GM18502 (cell line): ENCODE measurements around the gene CECR2.

ENCODE experiments used
- ATAC-seq: cut with Tn5 transposase; IDR thresholded peaks from one replicate; pipeline ENCODE4 v1.9.1; 2021; ENCODE audit warnings: mild to moderate bottlenecking; ENCODE audit not compliant: unreplicated experiment, poor library complexity

CECR2 gene

DNA sequence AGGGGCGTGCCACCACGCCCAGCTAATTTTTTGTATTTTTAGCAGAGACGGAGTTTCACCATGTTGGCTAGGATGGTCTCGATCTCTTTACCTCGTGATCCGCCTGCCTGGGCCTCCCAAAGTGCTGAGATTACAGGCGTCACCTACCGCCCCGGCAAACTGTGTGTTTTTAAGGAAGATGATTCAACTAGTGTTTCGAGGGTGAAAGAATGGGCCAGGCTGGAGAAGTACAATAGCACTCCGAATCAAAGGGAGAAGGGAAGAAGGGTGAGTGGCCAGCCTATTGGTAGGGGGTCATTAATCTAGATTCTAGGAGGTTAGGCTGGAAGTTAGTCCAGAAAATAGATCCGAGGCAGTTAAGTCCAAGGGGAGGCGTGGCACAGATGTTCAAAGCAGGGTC is 2.9 kb upstream of the CECR2 start:
- ATAC-seq = no peak

DNA sequence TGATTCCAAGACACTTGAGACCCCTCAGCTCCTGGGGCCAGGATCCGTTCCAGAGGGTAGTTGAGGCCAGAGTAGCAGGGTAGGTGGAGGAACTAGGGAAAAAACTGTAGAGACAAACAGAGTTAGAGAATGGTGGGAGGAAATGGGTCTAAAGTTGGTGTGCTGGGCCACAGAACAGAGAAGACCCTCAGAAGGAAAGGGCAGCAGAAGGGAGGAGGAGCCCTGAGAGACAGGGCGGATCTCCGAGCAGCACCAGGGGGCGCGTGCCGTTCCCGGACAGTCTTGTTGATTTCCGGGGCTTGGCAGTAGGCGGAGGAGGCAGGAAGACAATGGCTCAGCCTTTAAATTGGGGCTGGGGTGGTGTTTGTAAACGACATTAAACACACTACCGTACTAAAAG is 2.4 kb upstream of the CECR2 start:
- no peak for ATAC-seq

DNA sequence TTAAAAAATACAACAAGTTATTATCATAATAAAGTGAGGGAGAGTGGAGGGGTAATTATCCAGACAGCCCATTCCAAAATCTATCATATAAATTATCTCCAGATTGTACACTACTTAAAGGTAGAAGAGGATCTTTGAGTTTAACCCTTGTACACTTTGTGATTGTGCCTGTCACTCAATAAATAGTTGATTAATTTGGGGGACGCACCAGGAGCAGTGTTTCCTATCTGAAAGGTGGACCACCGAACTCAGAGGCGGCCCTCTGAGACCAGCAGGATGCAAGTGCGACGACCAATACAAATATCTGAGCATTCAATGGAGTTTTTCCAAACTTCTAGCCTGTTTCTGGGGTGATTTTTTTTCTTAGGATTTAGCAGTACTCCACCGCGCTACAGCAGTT is 1.1 kb upstream of the CECR2 start:
- no peak for ATAC-seq

DNA sequence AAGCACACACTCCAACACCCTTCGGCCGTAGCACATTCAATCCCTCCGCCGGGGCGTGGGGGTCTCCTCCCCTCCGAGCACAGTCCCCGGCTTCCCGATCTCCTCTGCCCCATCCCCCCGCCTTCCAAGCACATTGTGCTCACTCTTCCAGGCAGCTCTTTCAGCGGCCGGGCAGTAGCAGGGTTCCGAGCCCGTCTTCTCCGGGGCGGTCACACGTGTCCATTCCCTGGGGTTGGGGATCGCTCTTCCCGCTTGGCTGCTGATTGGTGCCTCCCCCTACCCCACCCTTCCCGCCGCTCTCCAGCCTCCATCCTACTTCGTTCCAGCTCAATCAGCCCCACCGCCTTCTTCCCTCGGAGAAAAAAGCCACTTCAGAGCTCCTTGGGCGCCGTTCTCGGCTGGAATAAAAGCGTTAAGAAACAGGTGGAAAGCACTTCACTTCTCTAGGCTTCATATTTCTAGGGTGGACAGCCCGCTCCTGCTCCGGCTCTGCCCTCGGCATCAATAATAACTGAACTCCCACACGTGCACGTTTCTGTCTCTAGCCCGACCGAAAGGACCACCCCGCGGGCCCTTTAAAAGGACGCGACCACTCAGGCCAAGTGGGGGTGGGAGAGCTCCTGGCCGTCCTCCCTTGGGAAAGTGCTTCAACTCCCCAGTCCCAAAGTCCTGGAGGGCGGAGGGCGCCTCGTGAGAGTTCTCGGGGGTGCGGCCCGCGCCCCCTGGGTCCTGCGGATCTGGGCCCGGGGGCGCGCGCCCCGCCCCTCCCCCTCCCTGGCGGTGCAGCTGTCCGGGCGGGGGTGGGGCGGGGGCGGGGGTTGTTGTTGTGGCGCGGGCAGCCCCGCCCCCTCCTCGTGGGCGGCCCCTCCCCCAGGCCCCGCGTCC is 464 bp upstream of the CECR2 start:
- ATAC-seq = no peak

DNA sequence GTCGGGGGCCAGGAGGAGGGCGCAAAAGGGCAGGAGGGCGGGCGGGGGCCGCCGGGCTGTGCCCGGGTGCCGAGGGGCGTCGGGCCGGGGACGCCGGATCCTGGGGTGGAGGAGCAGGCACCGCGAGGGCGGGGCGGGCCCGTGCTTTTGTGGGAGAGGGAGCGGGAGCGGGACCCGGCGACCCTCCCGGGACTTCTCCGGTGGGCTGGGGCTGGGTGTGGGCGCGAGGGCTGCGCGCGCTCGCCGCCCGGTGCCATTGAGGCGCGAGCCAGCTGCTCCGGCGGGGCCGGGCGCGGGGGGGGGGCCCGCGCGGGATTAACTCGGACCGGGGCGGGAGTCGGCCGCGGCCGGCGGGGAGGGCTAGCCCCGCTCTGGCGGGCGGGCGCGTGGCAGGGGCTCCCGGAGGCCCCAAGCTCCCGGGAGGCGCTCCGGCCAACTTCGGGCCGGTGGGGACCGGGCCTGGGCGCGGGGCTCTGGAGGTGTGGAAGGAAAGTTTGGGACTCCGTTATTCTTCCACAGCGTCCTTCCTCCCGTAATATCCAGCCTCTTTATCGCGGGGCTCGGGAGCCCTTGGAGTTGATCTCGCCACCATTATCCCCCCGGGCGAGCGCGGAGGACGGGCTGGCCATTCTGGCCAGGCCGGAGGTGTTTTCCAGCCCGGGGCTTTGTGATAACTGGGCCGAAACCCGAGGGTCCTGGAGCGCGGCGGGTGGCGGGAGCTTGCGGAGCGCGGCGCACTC is 936 bp downstream of the CECR2 start:
- ATAC-seq = no peak

DNA sequence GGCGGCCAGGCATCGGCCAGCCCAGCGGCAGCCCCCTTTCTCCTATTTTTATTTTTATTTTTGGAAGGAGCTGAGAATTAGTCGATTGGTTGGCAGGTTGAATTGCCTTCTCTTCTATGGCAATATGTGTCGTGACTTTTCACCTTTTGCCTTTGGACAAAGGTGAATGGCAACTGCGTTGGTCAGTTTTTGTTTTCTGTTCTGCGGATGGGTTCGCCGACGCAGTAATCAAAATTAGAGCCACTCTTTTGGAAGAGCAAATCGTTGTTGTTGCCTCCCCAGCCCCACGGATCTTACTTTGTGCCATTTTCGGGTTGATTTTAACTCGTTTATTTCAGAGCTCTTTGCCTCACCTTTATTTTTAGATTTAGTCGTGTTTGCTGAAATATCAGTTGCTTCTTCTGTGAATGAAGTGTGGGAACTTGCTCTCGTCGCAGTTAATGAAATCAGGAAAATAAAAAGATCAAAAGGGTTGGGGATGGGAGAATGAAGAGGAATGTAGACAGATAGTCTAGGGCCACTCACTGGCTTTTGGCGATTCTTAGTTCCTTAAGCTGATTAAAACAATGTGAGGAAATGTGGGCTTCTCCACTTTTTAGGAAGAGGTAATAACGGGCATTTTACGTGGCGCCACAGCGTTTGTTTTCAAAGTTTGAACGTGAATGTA is 1.6 kb downstream of the CECR2 start:
- no peak for ATAC-seq

DNA sequence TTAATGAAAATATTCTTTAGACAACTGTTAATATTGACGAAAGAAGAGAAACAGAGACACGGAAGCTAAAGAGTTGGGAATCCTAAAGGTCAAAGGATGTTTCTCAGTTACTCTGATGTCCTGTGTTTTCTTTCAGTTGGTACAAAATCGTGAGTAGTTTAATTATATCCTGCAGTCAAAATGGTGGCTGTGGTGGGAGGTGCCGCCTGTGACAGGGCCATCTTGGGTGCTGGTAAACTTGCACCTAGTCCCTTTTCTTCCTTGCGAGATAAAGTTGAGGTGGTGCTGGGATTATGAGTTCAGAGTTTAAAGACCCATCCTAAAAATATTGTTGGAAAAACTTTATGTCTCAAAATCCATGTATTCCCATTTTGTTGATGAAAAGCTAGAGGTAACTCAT is 2.2 kb downstream of the CECR2 start:
- no peak for ATAC-seq

DNA sequence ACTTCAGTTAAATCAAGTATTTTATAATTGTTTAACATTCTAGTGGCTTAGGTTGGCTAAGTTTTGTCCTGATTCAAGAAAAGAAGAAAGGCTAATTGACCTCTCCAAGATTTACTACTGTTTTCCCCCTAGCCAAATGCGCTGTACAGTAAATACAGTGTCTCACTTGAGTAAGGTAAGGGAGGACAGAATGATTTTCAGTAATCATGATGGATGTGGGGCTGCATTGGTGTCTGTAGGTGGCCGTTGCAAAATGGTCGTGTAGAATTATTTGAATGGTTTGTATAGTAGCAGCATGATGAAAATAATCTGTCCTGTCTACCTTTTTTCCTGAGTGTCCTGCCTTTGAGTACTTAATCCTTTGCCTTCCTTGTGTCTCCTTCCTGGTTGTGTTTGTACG is 4.6 kb downstream of the CECR2 start:
- ATAC-seq = no peak

DNA sequence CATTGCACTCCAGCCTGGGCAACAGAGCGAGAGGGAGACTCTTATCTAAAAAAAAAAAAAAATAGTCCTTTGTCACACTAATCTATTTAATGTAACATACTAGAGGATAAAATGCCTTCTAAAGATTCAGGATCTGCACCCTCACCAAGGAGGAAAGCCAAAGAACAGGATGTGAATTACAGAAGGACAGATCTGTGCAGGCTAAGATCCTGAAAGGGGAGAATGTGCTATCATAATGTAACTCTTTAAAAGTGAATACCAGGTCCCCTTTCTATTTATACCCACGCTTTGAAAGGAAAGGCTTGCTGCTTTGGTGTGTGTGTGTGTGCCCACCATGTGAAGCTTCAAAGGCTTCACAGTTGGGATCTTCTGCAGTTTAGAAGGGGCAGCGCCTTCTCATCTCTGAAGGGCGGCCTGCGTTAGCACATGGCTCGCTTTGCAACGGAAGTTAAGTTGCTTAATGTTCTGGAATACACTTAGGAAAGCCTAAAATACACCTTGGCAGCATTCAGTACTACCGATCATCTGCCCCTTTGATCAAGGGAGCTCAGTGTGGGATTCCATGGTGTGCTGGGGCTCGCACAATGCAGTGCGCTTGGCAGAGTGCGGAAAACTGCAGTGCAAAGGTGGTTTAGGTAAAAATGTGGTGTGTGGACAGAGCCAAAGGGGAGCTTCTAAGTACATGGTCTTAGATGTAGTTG is 6.8 kb downstream of the CECR2 start:
- ATAC-seq = no peak

DNA sequence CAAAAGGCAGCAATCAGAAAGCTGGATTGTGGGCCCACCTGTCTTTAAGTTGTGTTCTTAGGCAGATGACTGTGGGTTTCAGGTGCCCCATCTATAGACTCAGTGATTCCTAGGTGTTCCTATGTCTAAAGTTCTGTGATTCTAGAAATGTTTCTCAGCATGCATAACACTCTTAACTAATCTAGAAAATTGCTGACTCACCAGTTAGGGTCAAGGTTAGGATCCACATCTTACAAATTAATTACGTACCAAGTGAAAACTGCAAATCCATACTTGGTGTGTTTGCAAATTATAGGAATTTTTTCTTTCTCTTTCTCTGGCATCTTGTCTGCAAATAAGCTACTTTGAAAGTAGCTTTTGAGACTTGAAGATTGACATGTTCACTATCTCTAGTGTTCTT is 7.7 kb downstream of the CECR2 start:
- ATAC-seq = no peak

DNA sequence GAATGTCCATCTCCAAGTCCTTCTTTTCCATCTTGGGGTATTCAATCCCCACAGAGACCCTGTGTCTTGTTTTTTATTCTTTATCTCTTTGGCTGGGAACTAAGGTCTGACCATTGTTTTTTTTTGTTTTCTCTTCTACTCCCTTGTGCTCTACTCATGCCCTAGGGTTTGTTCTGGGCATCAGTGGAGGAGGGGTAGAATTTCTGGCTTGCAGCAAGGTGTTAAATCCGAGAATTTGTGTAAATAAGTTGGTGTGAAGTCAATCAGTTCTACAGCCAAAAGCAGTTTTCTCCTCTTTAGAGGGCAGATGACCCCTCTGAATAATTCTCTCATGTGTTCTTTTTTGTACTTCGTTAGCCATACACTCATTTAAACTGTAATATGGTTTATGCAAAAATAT is 10.7 kb downstream of the CECR2 start:
- ATAC-seq = no peak

DNA sequence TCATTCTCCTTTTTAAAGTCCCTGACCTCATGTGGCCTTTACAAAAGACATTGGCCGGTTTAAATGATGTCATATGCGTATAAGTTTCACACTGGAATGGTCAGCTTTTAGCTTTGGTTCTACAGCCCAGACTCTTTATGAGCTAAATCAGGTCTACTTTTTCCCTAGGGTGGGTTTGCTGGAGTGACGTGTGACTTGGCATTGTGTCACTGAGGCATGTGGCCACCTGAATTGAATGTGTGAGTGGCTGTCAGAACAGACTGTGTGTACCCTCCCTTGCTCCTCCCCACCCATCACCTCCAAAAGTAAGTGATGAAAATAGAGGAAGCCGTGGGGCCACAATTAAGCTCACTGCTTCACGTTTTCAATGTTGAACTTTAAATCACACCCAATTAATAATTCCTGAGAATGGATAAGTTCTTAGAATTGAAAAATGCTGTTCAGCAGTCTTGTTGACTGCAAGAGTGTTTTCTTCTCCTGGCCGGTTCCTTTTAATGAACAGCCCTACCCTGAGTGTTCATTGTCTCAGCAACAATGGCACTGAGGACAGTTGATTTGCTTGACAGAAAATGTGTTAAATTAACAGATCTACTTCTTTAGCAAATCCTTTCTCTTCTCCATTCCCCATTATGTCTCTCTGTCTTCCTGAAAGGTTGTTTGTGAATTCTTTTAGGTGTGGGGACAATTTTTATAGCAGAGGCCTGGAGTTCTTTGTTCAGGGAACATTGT is 11.3 kb downstream of the CECR2 start:
- no peak for ATAC-seq

DNA sequence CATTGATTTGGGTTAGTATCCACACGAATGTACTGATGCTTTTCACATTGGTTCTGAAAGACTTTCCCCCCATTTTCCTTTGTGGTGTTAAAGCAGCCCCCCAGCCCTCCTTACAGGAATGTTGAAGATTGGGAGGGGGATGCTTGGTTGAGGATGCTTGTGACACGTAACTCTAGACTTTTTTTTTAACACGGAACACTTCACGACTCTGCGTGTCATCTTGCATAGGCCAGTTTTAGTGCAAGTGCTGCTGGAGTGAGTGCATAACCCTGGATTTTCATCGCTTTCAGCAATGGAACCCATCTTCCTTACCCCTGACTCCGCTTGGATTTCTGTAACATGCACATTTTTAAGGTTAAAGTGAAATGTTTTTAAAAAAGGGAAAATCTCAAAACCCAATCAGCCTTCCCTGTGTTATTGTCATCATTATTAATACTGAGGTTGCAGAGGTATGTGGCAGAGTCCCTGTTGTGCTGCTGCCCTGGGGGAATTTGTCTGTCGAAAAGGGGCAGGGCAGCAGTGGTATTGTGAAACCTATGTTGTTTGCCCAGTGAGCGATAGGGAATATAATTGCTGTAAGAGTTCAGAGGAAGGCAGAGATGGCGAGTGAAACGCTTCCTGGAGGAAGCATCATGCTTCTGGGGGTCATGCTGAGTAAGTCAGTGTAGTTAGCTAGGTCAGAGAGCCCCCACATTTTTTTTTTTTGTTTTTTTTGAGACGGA is 12.1 kb downstream of the CECR2 start:
- ATAC-seq = no peak

DNA sequence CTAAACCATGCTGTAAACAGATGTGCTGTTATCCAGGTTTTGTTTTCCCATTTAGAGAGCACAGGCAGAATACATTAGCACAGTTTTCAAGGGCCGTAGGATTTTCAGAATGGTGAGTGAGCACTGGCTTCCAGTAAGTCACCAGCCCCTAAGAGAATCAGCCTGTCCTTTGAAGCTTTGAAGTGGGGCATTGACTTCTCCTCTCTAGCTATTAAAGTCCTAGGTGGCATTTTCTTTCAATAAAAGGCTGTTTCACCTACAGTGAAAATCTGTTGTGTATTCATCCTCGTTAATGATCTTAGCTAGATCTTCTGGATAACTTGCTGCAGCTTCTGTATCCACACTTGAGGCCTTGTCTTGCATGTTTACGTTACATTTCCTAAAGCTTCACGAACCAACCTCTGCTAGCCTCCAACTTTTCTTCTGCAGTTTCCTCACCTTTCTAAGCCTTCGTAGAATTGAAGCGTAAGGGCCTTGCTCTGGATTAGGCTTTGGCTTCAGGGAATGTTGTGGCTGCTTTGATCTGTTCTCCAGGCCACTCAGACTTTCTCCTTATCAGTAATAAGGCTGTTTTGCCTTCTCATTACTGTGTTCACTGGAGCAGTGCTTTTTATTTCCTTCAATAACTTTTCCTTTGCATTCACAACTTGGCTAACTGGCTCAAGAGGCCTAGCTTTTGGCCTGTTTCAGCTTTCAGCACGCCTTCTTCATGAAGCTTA is 15.5 kb downstream of the CECR2 start:
- no peak for ATAC-seq

DNA sequence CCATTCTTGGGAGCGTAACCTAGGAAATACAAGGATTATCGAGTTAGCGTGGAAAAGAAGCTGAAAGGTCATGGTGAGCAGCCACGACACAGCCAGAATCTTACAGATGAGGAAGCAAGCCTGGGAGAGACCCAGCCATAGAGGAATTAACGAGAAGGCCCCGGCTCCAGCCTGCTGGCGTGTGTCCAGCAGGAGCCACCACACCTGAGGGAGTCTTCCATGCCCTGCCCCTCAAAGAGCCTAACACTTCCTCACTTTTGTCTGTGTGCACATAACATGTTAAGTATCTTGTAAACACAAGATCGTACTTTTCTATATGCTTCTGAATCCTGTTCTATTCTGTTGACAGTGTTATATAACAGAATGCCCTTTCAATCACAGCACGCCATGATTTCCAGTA is 18.1 kb downstream of the CECR2 start:
- ATAC-seq = no peak

DNA sequence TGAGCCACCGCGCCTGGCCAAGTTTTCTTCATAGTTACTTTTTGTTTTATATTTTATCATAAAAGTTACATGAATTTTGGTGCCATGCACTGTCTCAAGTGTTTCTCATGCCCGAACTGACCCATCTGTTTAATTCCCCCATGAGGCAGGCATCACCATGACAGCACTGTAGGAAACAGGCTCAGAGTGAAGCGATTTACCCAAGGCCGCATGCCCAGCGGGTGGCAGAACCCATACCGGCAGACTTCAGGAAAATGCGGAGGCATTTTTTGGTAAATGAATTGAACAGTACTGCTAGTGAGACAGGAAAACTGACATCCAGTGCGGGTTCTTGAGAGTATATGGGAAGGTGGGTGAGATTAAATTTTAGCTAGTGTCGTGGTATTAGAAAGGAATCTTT is 19.0 kb downstream of the CECR2 start:
- no peak for ATAC-seq

DNA sequence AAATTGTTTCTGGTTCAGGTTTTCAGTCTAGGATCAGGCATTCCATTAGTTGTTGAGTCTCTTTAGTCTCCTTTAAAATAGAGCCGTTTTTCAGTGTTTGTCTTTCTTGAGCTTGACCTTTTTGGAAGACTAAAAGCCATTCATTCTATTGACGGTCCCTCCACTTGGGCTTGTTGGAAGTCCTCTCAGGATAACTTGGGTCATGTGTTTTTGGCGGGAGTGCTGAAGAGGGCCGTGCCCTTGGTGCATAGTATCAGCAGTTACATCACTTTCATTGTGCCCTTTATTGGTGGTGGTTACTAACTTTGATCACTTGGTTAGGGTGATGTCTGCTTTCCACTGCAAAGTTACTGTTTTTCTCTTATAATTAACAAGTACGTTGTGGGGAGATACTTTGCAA is 20.8 kb downstream of the CECR2 start:
- ATAC-seq = no peak

DNA sequence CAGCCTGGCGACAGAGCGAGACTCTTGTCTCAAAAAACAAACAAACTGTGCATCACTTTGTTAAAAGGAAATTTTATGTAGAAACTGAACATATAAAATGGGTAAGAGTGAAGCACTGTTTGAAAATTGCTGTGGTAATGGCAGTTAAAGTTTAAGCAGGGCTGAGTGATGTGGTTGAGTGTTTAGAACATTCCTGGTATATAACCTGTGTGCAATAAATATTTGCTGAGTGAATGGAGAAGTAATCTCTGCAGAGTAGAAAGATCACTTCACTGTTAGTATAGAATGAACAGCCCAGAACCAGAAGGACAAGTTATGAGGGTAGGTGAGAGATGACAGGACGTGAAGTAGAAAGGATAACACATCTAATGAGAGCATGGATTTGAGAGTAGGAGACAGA is 27.3 kb downstream of the CECR2 start:
- no peak for ATAC-seq
